Uterus (tissue), 4 donors: ENCODE results near the gene FAM228B. TPM values are rescaled to one million over a fixed set of nuclear protein-coding genes. Genes with fewer than 3 reads are reported as not detected.

Source experiments
- DNase-seq, 2 donors: peaks; one replicate each; pipeline ENCODE4 v3.0.0-alpha.2; 2019 to 2020
- H3K27ac ChIP-seq, 2 donors: fragments of 200-600 bp; sonication (generic); 1 replicate in 1 of 2; 2 replicates in 1 of 2; pipeline ENCODE4 v1.5.1; 2016 to 2018
- H3K27me3 ChIP-seq, 2 donors: fragments of 200-600 bp; sonication (generic); one replicate each; pipeline ENCODE4 v1.5.1; 2018 to 2019; ENCODE audit warnings: control low read depth in 1 of 2
- H3K36me3 ChIP-seq, 2 donors: fragments of 200-600 bp; sonication (generic); one replicate each; pipeline ENCODE4 v1.5.1; 2019; ENCODE audit warnings: control low read depth in 1 of 2
- H3K4me1 ChIP-seq, 2 donors: fragments of 200-600 bp; sonication (generic); one replicate each; pipeline ENCODE4 v1.5.1; 2018 to 2019; ENCODE audit warnings: control low read depth in 1 of 2
- H3K4me3 ChIP-seq, 2 donors: fragments of 200-600 bp; sonication (generic); 1 replicate in 1 of 2; 2 replicates in 1 of 2; pipeline ENCODE4 v1.5.1; 2018 to 2019; ENCODE audit warnings: mild to moderate bottlenecking in 1 of 2
- H3K9me3 ChIP-seq, 2 donors: fragments of 200-600 bp; sonication (generic); one replicate each; pipeline ENCODE4 v1.5.1; 2019; ENCODE audit warnings: control low read depth in 1 of 2
- CTCF ChIP-seq, 4 experiments: fragments of 200-600 bp in 2 of 4; fragments of 450-650 bp in 2 of 4; sonication (generic) in 2 of 4; IDR thresholded peaks; one replicate each; pipeline ENCODE4 v1.5.1; 2016 to 2019; ENCODE audit warnings: antibody characterized with exemption in 4 of 4, mild to moderate bottlenecking in 2 of 4, moderate library complexity in 1 of 4
- POLR2A ChIP-seq, 2 donors: fragments of 450-650 bp; IDR thresholded peaks; one replicate each; pipeline ENCODE4 v1.6.1; 2016; ENCODE audit warnings: antibody characterized with exemption in 2 of 2, mild to moderate bottlenecking in 1 of 2, moderate library complexity in 1 of 2
- intact Hi-C: fragments of 100-400 bp; cut with DNase I; formaldehyde crosslinking; loops from one replicate; pipeline ENCODE4 v1.15.1; 2023; ENCODE audit warnings: low total_unique reads
- total RNA-seq, 4 donors: library from RNA; depleted of rRNA in 3 of 4; stranded (reverse); fragments of >200 nt in 3 of 4; gene quantifications; one replicate each; pipeline versions ENCODE4 v1.1.0 to v1.2.4, GENCODE V29; 2014 to 2023
- donor health status: DM: yes; HTN: yes; CAD: no.

FAM228B gene
- total RNA-seq, 4 donors from 2014 or later = 25.1 to 96.1 (median 51.7) TPM

- Histone ChIP-seq H3K4me3 (no peak overlapping the region), H3K9me3 (no peaks in the 10 kb centered on the region), H3K4me1 (no peaks in the 10 kb centered on the region), H3K27ac (no peak overlapping the region), H3K27me3 (no peaks in the 10 kb centered on the region), H3K36me3 (no peaks in the 10 kb centered on the region)
- TF ChIP-seq POLR2A (IDR thresholded peaks at IDR 0.05) (no peak), CTCF (IDR thresholded peaks at IDR 0.05) (no peak)
- DNase-seq = no peak
- intact Hi-C loops = no loop called here
Observed at GRCh38 chr2:24203029-24203786, 79.9 kb downstream of the FAM228B start.

- Histone ChIP-seq H3K27ac (no peak overlapping the region), H3K4me3 (no peak overlapping the region), H3K36me3 (no peaks in the 10 kb centered on the region), H3K4me1 (no peaks in the 10 kb centered on the region), H3K27me3 (no peaks in the 10 kb centered on the region), H3K9me3 (no peaks in the 10 kb centered on the region)
- no peak for DNase-seq
- no peak for TF ChIP-seq CTCF (IDR thresholded peaks at IDR 0.05)
- TF ChIP-seq POLR2A (IDR thresholded peaks at IDR 0.05) = no peak
- intact Hi-C loops = no loop called here
Observed at GRCh38 chr2:24203787-24204150, 80.5 kb downstream of the FAM228B start.

- intact Hi-C loops = no loop called here
- Histone ChIP-seq H3K27me3 (no peaks in the 10 kb centered on the region), H3K36me3 (no peaks in the 10 kb centered on the region), H3K9me3 (no peaks in the 10 kb centered on the region), H3K4me3 (no peak overlapping the region), H3K27ac (no peak overlapping the region), H3K4me1 (no peaks in the 10 kb centered on the region)
- no peak for DNase-seq
- TF ChIP-seq CTCF (IDR thresholded peaks at IDR 0.05) (no peak), POLR2A (IDR thresholded peaks at IDR 0.05) (no peak)
Observed at GRCh38 chr2:24204505-24204904, 81.2 kb downstream of the FAM228B start.

GRCh38 chr2:24205131-24205530 is 81.9 kb downstream of the FAM228B start:
- TF ChIP-seq POLR2A (IDR thresholded peaks at IDR 0.05) (no peak), CTCF (IDR thresholded peaks at IDR 0.05) (no peak)

GRCh38 chr2:24206242-24206641 is 83.0 kb downstream of the FAM228B start:
- DNase-seq = no peak
- H3K9me3 ChIP-seq = no peaks in the 10 kb centered on the region
- H3K36me3 ChIP-seq = no peaks in the 10 kb centered on the region
- H3K4me3 ChIP-seq = no peak overlapping the region
- no peak overlapping the region for H3K27ac ChIP-seq
- TF ChIP-seq POLR2A (IDR thresholded peaks at IDR 0.05) (no peak), CTCF (IDR thresholded peaks at IDR 0.05) (no peak)
- H3K4me1 ChIP-seq = no peaks in the 10 kb centered on the region
- intact Hi-C loops = no loop called here
- H3K27me3 ChIP-seq = no peaks in the 10 kb centered on the region

More at GRCh38 chr2:24205131-24205530, 81.9 kb downstream of the FAM228B start:
- Histone ChIP-seq H3K27me3 (no peaks in the 10 kb centered on the region), H3K27ac (no peak overlapping the region), H3K36me3 (no peaks in the 10 kb centered on the region), H3K9me3 (no peaks in the 10 kb centered on the region), H3K4me1 (no peaks in the 10 kb centered on the region), H3K4me3 (no peak overlapping the region)
- intact Hi-C loops = no loop called here
- DNase-seq = no peak
